ENCODE data around the gene GBF1.

GBF1 gene

GRCh38 chr10:102322914-102323313 is 77.6 kb downstream of the GBF1 start:
- Histone ChIP-seq H3K36me3 (ENCODE audit: insufficient read depth, low read length) (no peaks in the 10 kb centered on the region), H3K4me3 (ENCODE audit: low read depth in 1 of 2, low read length in 2 of 2) (no peak overlapping the region), H3K9ac (ENCODE audit: low read depth, low read length) (no peak overlapping the region), H3K79me2 (ENCODE audit: insufficient read depth, low read length) (peaks cover 48% of the 10 kb centered on the region), H4K20me1 (ENCODE audit: insufficient read depth, low read length) (peaks cover 42% of the 10 kb centered on the region), H3K4me1 (ENCODE audit: insufficient read depth, low read length) (peaks cover 27% of the 10 kb centered on the region), H3K9me3 (ENCODE audit: insufficient read depth, low read length, severe bottlenecking) (no peaks in the 10 kb centered on the region), H3K27ac (ENCODE audit: low read length) (peak overlapping the region; percentile 40; the same call in 1 of the 2 replicates), H2AFZ (ENCODE audit: low read depth, low read length) (no peak overlapping the region), H3K4me2 (ENCODE audit: insufficient read depth, low read length) (peak overlapping the region; percentile 17; the same call in 1 of the 2 replicates), H3K27me3 (ENCODE audit: insufficient read depth, low read length, poor library complexity) (no peaks in the 10 kb centered on the region)
- TF ChIP-seq CTCF (IDR thresholded peaks at IDR 0.05; ENCODE audit: borderline replicate concordance, extremely low read depth, low read length, poor library complexity, severe bottlenecking) = no peak
- TF ChIP-seq EZH2 (IDR thresholded peaks at IDR 0.05; ENCODE audit: borderline replicate concordance, low read depth, low read length, severe bottlenecking) = no peak
- peak; percentile 80 for DNase-seq
- ATAC-seq (ENCODE audit: insufficient read depth, low read depth) = peak; percentile 100

- H3K9me3 ChIP-seq (ENCODE audit: insufficient read depth, low read length, severe bottlenecking) = no peaks in the 10 kb centered on the region
- no peak overlapping the region for H3K9ac ChIP-seq (ENCODE audit: low read depth, low read length)
- peaks cover 27% of the 10 kb centered on the region for H3K4me1 ChIP-seq (ENCODE audit: insufficient read depth, low read length)
- H3K36me3 ChIP-seq (ENCODE audit: insufficient read depth, low read length) = no peaks in the 10 kb centered on the region
- H2AFZ ChIP-seq (ENCODE audit: low read depth, low read length) = no peak overlapping the region
- TF ChIP-seq EZH2 (IDR thresholded peaks at IDR 0.05; ENCODE audit: borderline replicate concordance, low read depth, low read length, severe bottlenecking) = no peak
- no peak for TF ChIP-seq CTCF (IDR thresholded peaks at IDR 0.05; ENCODE audit: borderline replicate concordance, extremely low read depth, low read length, poor library complexity, severe bottlenecking)
- DNase-seq = no peak
- no peak overlapping the region for H3K4me3 ChIP-seq (ENCODE audit: low read depth in 1 of 2, low read length in 2 of 2)
- peaks cover 54% of the 10 kb centered on the region for H3K79me2 ChIP-seq (ENCODE audit: insufficient read depth, low read length)
- H4K20me1 ChIP-seq (ENCODE audit: insufficient read depth, low read length) = peaks cover 46% of the 10 kb centered on the region
- no peaks in the 10 kb centered on the region for H3K27me3 ChIP-seq (ENCODE audit: insufficient read depth, low read length, poor library complexity)
- ATAC-seq (ENCODE audit: insufficient read depth, low read depth) = no peak
- no peak overlapping the region for H3K4me2 ChIP-seq (ENCODE audit: insufficient read depth, low read length)
- no peak overlapping the region for H3K27ac ChIP-seq (ENCODE audit: low read length)
Measured at GRCh38 chr10:102324061-102324460, 78.7 kb downstream of the GBF1 start.

- Histone ChIP-seq H3K9ac (ENCODE audit: low read depth, low read length) (no peak overlapping the region), H3K27me3 (ENCODE audit: insufficient read depth, low read length, poor library complexity) (no peaks in the 10 kb centered on the region), H3K4me1 (ENCODE audit: insufficient read depth, low read length) (peaks cover 27% of the 10 kb centered on the region), H3K4me3 (ENCODE audit: low read depth in 1 of 2, low read length in 2 of 2) (no peak overlapping the region), H4K20me1 (ENCODE audit: insufficient read depth, low read length) (peaks cover 52% of the 10 kb centered on the region), H3K27ac (ENCODE audit: low read length) (no peak overlapping the region), H3K4me2 (ENCODE audit: insufficient read depth, low read length) (no peak overlapping the region), H3K79me2 (ENCODE audit: insufficient read depth, low read length) (peaks cover 66% of the 10 kb centered on the region), H2AFZ (ENCODE audit: low read depth, low read length) (no peak overlapping the region), H3K36me3 (ENCODE audit: insufficient read depth, low read length) (no peaks in the 10 kb centered on the region), H3K9me3 (ENCODE audit: insufficient read depth, low read length, severe bottlenecking) (no peaks in the 10 kb centered on the region)
- ATAC-seq (ENCODE audit: insufficient read depth, low read depth) = no peak
- no peak for TF ChIP-seq CTCF (IDR thresholded peaks at IDR 0.05; ENCODE audit: borderline replicate concordance, extremely low read depth, low read length, poor library complexity, severe bottlenecking)
- TF ChIP-seq EZH2 (IDR thresholded peaks at IDR 0.05; ENCODE audit: borderline replicate concordance, low read depth, low read length, severe bottlenecking) = no peak
- DNase-seq = no peak
Measured at GRCh38 chr10:102326031-102326430, 80.7 kb downstream of the GBF1 start.

- Histone ChIP-seq H3K36me3 (ENCODE audit: insufficient read depth, low read length) (no peaks in the 10 kb centered on the region), H3K27me3 (ENCODE audit: insufficient read depth, low read length, poor library complexity) (no peaks in the 10 kb centered on the region), H4K20me1 (ENCODE audit: insufficient read depth, low read length) (peaks cover 50% of the 10 kb centered on the region; the same call in 1 of the 2 replicates), H3K27ac (ENCODE audit: low read length) (no peak overlapping the region), H3K4me3 (ENCODE audit: low read depth in 1 of 2, low read length in 2 of 2) (no peak overlapping the region), H2AFZ (ENCODE audit: low read depth, low read length) (no peak overlapping the region), H3K9me3 (ENCODE audit: insufficient read depth, low read length, severe bottlenecking) (no peaks in the 10 kb centered on the region), H3K9ac (ENCODE audit: low read depth, low read length) (no peak overlapping the region), H3K4me2 (ENCODE audit: insufficient read depth, low read length) (no peak overlapping the region), H3K4me1 (ENCODE audit: insufficient read depth, low read length) (peaks cover 20% of the 10 kb centered on the region), H3K79me2 (ENCODE audit: insufficient read depth, low read length) (peaks cover 65% of the 10 kb centered on the region)
- no peak for DNase-seq
- no peak for ATAC-seq (ENCODE audit: insufficient read depth, low read depth)
- TF ChIP-seq CTCF (IDR thresholded peaks at IDR 0.05; ENCODE audit: borderline replicate concordance, extremely low read depth, low read length, poor library complexity, severe bottlenecking) = no peak
- TF ChIP-seq EZH2 (IDR thresholded peaks at IDR 0.05; ENCODE audit: borderline replicate concordance, low read depth, low read length, severe bottlenecking) = no peak
Measured at GRCh38 chr10:102327002-102327401, 81.7 kb downstream of the GBF1 start.
